Common myeloid progenitor, CD34-positive (primary cell): ENCODE results near the gene KCNJ18.
"Not testable (repeated sequence)": the region's sequence is repeated elsewhere in the genome, so short reads cannot be mapped to it uniquely, and the experiment has no call there.

Source experiments
- CTCF ChIA-PET: fragments of 350-600 bp; sonication (Branson Sonifier 250); formaldehyde crosslinking; loops from one replicate; lab custom pipeline; 2021; ENCODE audit warnings: antibody characterized with exemption; lab: Charles Lee
- POLR2A ChIA-PET: fragments of 350-600 bp; sonication (Branson Sonifier 250); formaldehyde crosslinking; loops from one replicate; lab custom pipeline; 2021; ENCODE audit warnings: antibody characterized with exemption; lab: Charles Lee
- DNase-seq, 3 donors: peaks; one replicate each; pipeline versions ENCODE4 v3.0.0 to v3.0.0-alpha.2; 2013
- H3K27ac ChIP-seq, 2 experiments: 1 replicate in 1 of 2; 2 replicates in 1 of 2; pipeline ENCODE4 v1.7.0; 2013; ENCODE audit warnings: inconsistent platforms in 2 of 2, low read length in 2 of 2, mild to moderate bottlenecking in 2 of 2, low read depth in 1 of 2, moderate library complexity in 1 of 2; ENCODE audit not compliant: severe bottlenecking in 2 of 2, insufficient read depth in 1 of 2, poor library complexity in 1 of 2
- H3K27me3 ChIP-seq, 5 experiments: replicated peaks in 2 of 5; 1 replicate in 3 of 5; 2 replicates in 2 of 5; pipeline versions ENCODE4 v1.6.1 to v1.7.0; 2013; ENCODE audit warnings: low read length in 4 of 5, mild to moderate bottlenecking in 2 of 5, moderate library complexity in 2 of 5, inconsistent platforms in 1 of 5; ENCODE audit not compliant: insufficient read depth in 5 of 5, control insufficient read depth in 4 of 5
- H3K36me3 ChIP-seq, 4 experiments: 1 replicate in 2 of 4; 2 replicates in 2 of 4; pipeline versions ENCODE4 v1.6.1 to v1.7.0; 2013; ENCODE audit warnings: low read length in 3 of 4, control low read depth in 1 of 4, mild to moderate bottlenecking in 1 of 4; ENCODE audit not compliant: control insufficient read depth in 4 of 4, insufficient read depth in 4 of 4
- H3K4me1 ChIP-seq, 4 experiments: 1 replicate in 3 of 4; 2 replicates in 1 of 4; pipeline versions ENCODE4 v1.6.1 to v1.7.1; 2013; ENCODE audit warnings: low read length in 3 of 4, mild to moderate bottlenecking in 3 of 4, control low read depth in 1 of 4, inconsistent platforms in 1 of 4, moderate library complexity in 1 of 4; ENCODE audit not compliant: control insufficient read depth in 4 of 4, insufficient read depth in 4 of 4; ENCODE audit errors: control extremely low read depth in 1 of 4
- H3K4me3 ChIP-seq, 7 experiments: 1 replicate in 4 of 7; 2 replicates in 3 of 7; pipeline versions ENCODE4 v1.5.1 to v1.7.0; 2013; ENCODE audit warnings: mild to moderate bottlenecking in 7 of 7, low read length in 6 of 7, moderate library complexity in 6 of 7, inconsistent platforms in 2 of 7, low read depth in 2 of 7, control low read depth in 1 of 7; ENCODE audit not compliant: insufficient read depth in 4 of 7, control insufficient read depth in 1 of 7; ENCODE audit errors: extremely low read depth in 1 of 7
- H3K9me3 ChIP-seq, 5 experiments: 1 replicate in 4 of 5; 2 replicates in 1 of 5; pipeline versions ENCODE4 v1.6.1 to v1.7.1; 2013; ENCODE audit warnings: low read length in 4 of 5, mild to moderate bottlenecking in 2 of 5, inconsistent platforms in 1 of 5, low read depth in 1 of 5, moderate library complexity in 1 of 5; ENCODE audit not compliant: control insufficient read depth in 4 of 5, insufficient read depth in 2 of 5; ENCODE audit errors: control extremely low read depth in 1 of 5
- WGBS: methylation state at CpG from one replicate; pipeline ENCODE4 v1.1.5; 2013; ENCODE audit not compliant: insufficient coverage; 5-methylcytosine and 5-hydroxymethylcytosine counted together

The KCNJ18 gene

GRCh38 chr17:21715877-21716276, 23.6 kb downstream of the KCNJ18 start:
- H3K27ac ChIP-seq, DNase-seq, H3K27me3 ChIP-seq, CTCF ChIA-PET, H3K4me3 ChIP-seq, POLR2A ChIA-PET, H3K4me1 ChIP-seq, H3K36me3 ChIP-seq, H3K9me3 ChIP-seq: not testable (repeated sequence)
- no CpG with 5 or more reads among the region's 3 CpGs for WGBS

DNA sequence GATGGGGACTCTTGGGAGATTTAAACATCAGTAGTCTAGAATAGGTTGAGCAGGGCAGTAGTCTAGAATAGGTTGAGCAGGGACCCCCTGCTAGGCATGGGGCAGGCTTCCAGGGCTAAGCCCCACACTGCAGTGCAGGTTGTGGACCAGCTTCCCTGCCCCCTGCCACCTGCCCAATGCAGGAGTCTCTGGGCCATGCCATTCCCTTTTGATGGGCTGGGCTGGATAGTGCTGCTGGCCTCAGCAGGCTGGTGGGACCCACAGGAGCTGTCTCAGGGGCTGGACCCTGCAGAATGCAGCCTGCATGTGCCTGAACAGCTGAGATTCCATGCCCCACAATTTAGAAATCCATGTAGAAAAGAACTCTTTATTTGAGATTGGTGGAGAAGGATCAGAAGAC, 26.6 kb downstream of the KCNJ18 start:
- CTCF ChIA-PET, DNase-seq, H3K4me1 ChIP-seq, H3K36me3 ChIP-seq, H3K27ac ChIP-seq, H3K27me3 ChIP-seq, POLR2A ChIA-PET, H3K4me3 ChIP-seq, H3K9me3 ChIP-seq: not testable (repeated sequence)

DNA sequence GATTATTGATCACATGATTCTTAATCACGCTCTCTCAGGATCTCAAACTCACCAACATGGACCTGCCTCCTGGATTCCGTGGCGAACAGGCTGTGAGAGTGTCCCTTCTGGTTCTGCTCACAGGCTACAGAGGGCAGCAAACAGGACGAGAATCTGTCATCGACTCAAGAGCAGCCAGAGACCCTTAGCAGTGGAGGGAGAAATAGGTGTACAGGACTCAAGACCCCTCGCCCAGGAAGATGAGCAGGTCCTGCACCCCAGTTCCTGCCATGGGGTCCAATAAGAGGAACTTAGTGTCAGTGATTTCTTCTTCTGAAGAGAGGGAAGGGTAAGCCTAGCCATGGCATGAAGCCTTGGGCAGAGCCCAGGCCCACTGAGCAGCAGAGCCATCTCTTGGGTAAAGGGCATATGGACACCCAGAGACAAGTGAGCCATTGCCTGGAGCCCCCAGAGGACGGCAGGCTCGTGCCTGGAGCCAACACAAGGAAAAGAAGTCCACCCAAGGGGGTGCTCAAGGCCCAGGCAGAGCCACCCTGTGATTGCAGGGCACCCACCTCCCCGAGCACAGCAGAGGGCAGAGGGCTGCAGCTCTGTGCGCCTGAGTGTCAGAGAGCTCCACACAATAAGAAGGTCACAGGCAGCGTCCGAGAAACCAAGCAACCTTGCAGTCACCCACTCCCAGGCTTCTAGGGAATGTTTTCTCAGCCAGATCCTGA, 27.3 kb downstream of the KCNJ18 start:
- H3K27ac ChIP-seq, H3K9me3 ChIP-seq, H3K36me3 ChIP-seq, H3K4me1 ChIP-seq, H3K27me3 ChIP-seq, POLR2A ChIA-PET, DNase-seq, CTCF ChIA-PET, H3K4me3 ChIP-seq: not testable (repeated sequence)
- WGBS, result 81% methylated on average over 12 of the region's 12 CpGs

DNA sequence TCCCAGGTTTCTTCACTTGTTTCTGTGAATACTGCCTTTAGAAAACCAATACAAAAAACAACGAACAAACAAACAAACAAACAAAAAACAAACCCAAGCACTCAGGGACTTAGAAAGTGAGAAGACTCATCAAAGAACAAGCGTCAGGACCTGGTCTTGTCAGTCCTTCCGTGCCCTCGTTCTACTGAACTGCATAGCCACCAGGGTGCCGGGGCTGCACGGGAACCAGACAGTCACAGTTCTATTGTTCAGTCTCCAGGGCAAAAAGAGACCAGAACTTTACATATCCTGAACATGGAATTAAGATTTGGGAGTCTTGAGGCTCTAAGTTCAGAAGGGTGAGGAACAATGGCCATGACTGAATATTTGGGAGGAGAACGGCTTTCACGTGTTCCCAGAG, 28.2 kb downstream of the KCNJ18 start:
- H3K9me3 ChIP-seq, H3K27ac ChIP-seq, H3K27me3 ChIP-seq, CTCF ChIA-PET, H3K4me1 ChIP-seq, DNase-seq, POLR2A ChIA-PET, H3K36me3 ChIP-seq, H3K4me3 ChIP-seq: not testable (repeated sequence)
- 65% methylated on average over 4 of the region's 8 CpGs for WGBS

GRCh38 chr17:21722268-21722667, 29.9 kb downstream of the KCNJ18 start:
- H3K4me1 ChIP-seq, DNase-seq, H3K36me3 ChIP-seq, H3K27me3 ChIP-seq, H3K9me3 ChIP-seq, H3K27ac ChIP-seq, H3K4me3 ChIP-seq, CTCF ChIA-PET, POLR2A ChIA-PET: not testable (repeated sequence)
- WGBS, result 83% methylated on average over 2 of the region's 7 CpGs

GRCh38 chr17:21724216-21725006, 32.1 kb downstream of the KCNJ18 start:
- H3K4me3 ChIP-seq, H3K27ac ChIP-seq, H3K9me3 ChIP-seq, H3K4me1 ChIP-seq, DNase-seq, H3K27me3 ChIP-seq, H3K36me3 ChIP-seq, CTCF ChIA-PET, POLR2A ChIA-PET: not testable (repeated sequence)
- no CpG with 5 or more reads among the region's 6 CpGs for WGBS

DNA sequence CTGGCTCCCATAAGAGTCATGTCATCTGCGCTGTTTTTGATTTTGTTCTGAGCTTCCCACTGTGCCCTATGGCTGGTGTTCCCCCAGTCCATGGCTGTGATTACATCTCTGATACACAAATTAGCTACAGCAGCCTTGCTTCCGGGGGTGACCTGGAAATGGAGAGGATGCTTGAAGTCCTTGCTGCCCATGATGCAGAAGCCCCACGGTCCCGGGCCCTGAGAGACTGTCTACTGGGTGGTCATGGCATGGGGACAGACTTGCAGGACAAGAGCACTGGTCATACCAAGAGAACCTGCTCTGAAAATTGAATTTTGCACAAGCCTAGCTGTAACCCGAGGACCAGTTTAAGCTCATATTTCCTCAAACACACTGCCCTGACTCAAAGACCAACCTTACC, 38.8 kb downstream of the KCNJ18 start:
- CTCF ChIA-PET, H3K27ac ChIP-seq, H3K9me3 ChIP-seq, DNase-seq, H3K27me3 ChIP-seq, H3K36me3 ChIP-seq, H3K4me1 ChIP-seq, POLR2A ChIA-PET, H3K4me3 ChIP-seq: not testable (repeated sequence)
- WGBS, result 82% methylated on average over 4 of the region's 5 CpGs
